LoVo (cell line): Measurements from ENCODE around the gene MVP.

Source experiments
- DNase-seq: peaks from one replicate; pipeline ENCODE4 v3.0.0-alpha.2; 2016; ENCODE audit warnings: low spot score

The MVP gene

GRCh38 chr16:29804455-29805231 is 15.6 kb upstream of the MVP start:
- no peak for DNase-seq

- DNase-seq, result peak; percentile 96
Measured at GRCh38 chr16:29805232-29806098, 14.8 kb upstream of the MVP start.

GRCh38 chr16:29806099-29806579 is 14.1 kb upstream of the MVP start, which contains the start of gene MAZ:
MAZ (plus strand) TSS chr16:29806529; CDS start chr16:29806702, 173 bp downstream.
- peak; percentile 81 for DNase-seq

GRCh38 chr16:29806641-29807425 is 13.4 kb upstream of the MVP start:
- peak; percentile 66 for DNase-seq

GRCh38 chr16:29807426-29808218 is 12.6 kb upstream of the MVP start:
- DNase-seq, result peak; percentile 89

GRCh38 chr16:29808219-29808900 is 11.9 kb upstream of the MVP start:
- no peak for DNase-seq

GRCh38 chr16:29809031-29809747 is 11.1 kb upstream of the MVP start:
- DNase-seq, result no peak

- DNase-seq, result no peak
Measured at GRCh38 chr16:29809850-29810698, 10.2 kb upstream of the MVP start.

GRCh38 chr16:29810699-29811169 is 9.5 kb upstream of the MVP start:
- no peak for DNase-seq

GRCh38 chr16:29811170-29811895 is 8.9 kb upstream of the MVP start:
- DNase-seq, result peak; percentile 87

GRCh38 chr16:29811896-29812665 is 8.2 kb upstream of the MVP start, which contains the start of gene PRRT2:
PRRT2 (plus strand) TSS chr16:29812193; CDS start chr16:29813055, 862 bp downstream.
- DNase-seq, result no peak

GRCh38 chr16:29812754-29813643 is 7.3 kb upstream of the MVP start:
- no peak for DNase-seq

- no peak for DNase-seq
Measured at GRCh38 chr16:29813644-29814562, 6.4 kb upstream of the MVP start.

- DNase-seq, result no peak
Measured at GRCh38 chr16:29814592-29814991, 5.7 kb upstream of the MVP start.
